Hepatocyte (in vitro differentiated cells): ENCODE measurements around the gene FAM120A.

Experiments used
- CTCF ChIP-seq: fragments of 200-600 bp; sonication (generic); IDR thresholded peaks from 2 replicates; pipeline ENCODE4 v1.5.1; 2016; ENCODE audit warnings: antibody characterized with exemption, mild to moderate bottlenecking; ENCODE audit not compliant: poor library complexity
- EZH2 ChIP-seq: fragments of 200-600 bp; sonication (generic); IDR thresholded peaks from 2 replicates; pipeline ENCODE4 v1.6.1; 2016; ENCODE audit warnings: antibody characterized with exemption, mild to moderate bottlenecking, borderline replicate concordance

DNA sequence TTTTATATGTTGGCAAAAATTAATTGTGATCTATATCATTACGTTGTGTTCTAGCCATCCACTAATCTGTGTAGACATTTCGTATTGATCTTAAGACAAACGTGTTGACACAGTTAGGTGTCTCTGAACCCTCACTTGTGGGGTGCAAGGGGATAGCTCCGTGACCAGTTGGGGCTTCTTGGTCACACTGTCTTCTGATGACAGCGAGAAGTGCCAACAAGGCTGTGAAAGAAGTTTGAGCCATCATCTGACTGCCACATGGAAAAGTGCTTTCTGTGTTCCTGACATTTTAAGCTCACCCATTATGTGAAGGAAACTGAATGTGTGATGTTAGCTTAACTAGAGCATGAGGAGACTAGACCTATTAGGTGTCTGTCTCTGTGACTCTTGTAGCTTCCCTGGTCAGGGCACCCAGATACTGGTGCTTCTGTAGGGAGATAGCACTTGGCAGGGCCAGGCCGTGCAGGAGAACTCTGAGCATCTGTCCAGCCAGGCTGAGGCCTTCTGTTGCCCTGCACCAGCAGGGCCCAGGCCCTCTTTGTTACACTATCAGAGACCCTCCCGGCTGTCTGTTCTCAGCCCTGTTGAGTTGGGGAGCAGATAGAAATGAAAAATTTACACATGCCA lies 72.1 kb downstream of the FAM120A start:
- TF ChIP-seq EZH2 (no peak), CTCF (no peak)
